Measurements from ENCODE around the gene CDYL2. TPM values are rescaled to one million over a fixed set of nuclear protein-coding genes. Genes with fewer than 3 reads are reported as not detected.

The CDYL2 gene
- total and polyA plus RNA-seq, 11 donors, result 0.80 to 8.6 (median 3.5) TPM

DNA sequence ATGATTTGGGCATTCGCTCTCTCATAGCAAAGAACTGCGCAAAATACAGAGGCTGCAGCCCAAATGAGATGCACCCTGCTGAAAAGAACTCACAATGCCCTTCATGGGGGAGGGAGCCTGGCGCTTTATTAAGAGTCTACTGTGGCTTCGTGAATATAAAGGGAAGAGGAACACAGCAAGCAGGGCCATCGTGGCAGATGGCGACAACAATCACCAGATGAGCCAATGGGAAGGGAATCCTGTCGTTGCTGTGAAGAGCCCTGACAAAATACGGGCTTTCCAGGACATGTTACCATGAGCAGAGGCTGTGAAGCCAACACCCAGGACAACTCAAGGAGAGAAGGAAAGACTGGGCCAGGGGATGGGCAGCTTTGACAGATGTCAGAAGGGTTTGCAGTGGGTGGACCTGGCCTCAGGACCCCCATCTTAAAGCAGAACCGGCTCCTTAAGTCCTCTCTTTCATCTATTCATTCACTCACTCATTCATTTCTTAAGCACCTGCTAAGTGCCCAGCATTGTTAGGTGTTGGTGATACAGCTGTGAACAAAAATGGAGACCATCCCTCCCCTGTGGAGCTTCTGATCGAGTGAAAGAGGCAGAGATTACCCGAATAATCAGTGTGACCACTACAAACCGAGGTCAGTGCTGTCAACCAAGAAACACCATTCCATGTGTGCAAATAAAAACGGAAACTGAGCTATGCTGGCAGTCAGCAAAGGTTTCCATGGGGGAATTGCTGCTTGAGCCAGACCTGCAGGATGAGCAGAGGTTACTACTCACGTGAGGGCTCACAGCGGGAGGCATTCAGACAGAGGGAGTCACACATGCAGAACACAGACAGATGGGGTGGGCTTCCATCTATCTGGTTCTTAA lies 137.8 kb downstream of the CDYL2 start:
- intact Hi-C loops (cut with DNase I), result no loop called here
- H3K27me3 ChIP-seq, result no peaks in the 10 kb centered on the region
- no peak overlapping the region for H3K27ac ChIP-seq
- no peaks in the 10 kb centered on the region for H3K36me3 ChIP-seq
- no peaks in the 10 kb centered on the region for H3K9me3 ChIP-seq
- 61 to 77% (median 69%) methylated on average over 13 to 15 of the region's 15 CpGs for WGBS, 4 donors
- ATAC-seq (no peak), DNase-seq (no peak)
- TF ChIP-seq CTCF (IDR thresholded peaks at IDR 0.05) (no peak), POLR2A (IDR thresholded peaks at IDR 0.05) (no peak)
- no peak overlapping the region for H3K4me3 ChIP-seq
- peaks cover 0 to 8% (median 0%) of the 10 kb centered on the region in 12 donors for H3K4me1 ChIP-seq

- no peaks in the 10 kb centered on the region for H3K36me3 ChIP-seq
- TF ChIP-seq POLR2A (IDR thresholded peaks at IDR 0.05), result no peak
- H3K27ac ChIP-seq, result no peak overlapping the region
- no peak for ATAC-seq
- H3K4me1 ChIP-seq, result peaks cover 0 to 4% (median 0%) of the 10 kb centered on the region in 12 donors
- DNase-seq, result no peak
- no peak overlapping the region for H3K4me3 ChIP-seq
- no peaks in the 10 kb centered on the region for H3K27me3 ChIP-seq
- intact Hi-C loops (cut with DNase I), result no loop called here
- H3K9me3 ChIP-seq, result peaks cover 0 to 10% (median 0%) of the 10 kb centered on the region in 12 donors
- 89 to 92% (median 89%) methylated on average over 4 of the region's 4 CpGs for WGBS, 4 donors
Measured at GRCh38 chr16:80665356-80665755, 139.0 kb downstream of the CDYL2 start.

DNA sequence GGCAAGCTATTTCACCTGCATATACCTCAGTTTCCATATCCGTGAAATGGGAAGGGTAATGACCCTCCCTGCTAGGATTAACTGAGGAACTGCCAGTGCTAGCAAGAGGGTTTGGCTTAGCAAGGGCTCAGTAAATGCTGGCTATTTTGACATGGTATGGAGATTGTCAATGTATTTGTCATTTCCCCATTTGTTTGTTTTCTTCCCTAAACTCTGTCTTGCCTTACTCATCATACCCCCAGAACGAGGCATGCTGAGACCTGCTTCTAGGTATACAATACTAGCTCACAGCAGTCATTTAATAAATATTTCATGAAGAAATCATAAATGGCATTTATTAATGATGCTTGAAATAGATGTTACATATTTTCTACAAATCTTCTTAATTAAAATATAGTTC lies 139.6 kb downstream of the CDYL2 start:
- 36 to 84% (median 62%) methylated on average over 2 of the region's 2 CpGs for WGBS, 4 donors
- Histone ChIP-seq H3K4me1 (peaks cover 0 to 4% (median 0%) of the 10 kb centered on the region in 12 donors), H3K27ac (no peak overlapping the region), H3K27me3 (no peaks in the 10 kb centered on the region), H3K36me3 (no peaks in the 10 kb centered on the region), H3K9me3 (peaks cover 0 to 16% (median 4%) of the 10 kb centered on the region in 12 donors), H3K4me3 (no peak overlapping the region)
- ATAC-seq, result no peak
- intact Hi-C loops (cut with DNase I), result no loop called here
- TF ChIP-seq CTCF (IDR thresholded peaks at IDR 0.05), result no peak
- TF ChIP-seq POLR2A (IDR thresholded peaks at IDR 0.05), result no peak
- DNase-seq, result no peak

DNA sequence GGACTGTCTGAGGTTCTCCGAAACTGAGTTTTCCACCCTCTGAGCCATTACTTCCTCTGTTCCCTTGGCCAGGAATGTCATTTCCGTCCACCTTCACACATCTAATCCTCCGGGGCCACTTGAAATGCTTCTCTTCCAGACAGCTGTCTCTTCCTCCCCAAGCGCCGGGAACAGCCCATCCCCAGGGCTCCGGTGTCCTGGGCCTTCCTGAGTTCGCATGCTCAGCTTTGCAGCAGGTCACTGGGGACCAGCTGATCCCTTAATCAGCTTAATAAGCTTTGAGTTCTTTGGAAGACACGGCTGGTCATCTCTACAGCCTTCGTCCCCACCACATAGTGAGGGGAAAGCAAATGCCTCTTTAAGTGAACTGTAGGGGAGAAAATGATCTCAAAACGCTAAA lies 140.2 kb downstream of the CDYL2 start:
- 42 to 48% (median 43%) methylated on average over 10 of the region's 10 CpGs for WGBS, 4 donors

More for the DNA sequence above, 140.2 kb downstream of the CDYL2 start:
- no peak overlapping the region for H3K4me3 ChIP-seq
- intact Hi-C loops (cut with DNase I), result no loop called here
- H3K9me3 ChIP-seq, result peaks cover 0 to 21% (median 9%) of the 10 kb centered on the region in 12 donors
- no peaks in the 10 kb centered on the region for H3K36me3 ChIP-seq
- DNase-seq, result no peak
- no peaks in the 10 kb centered on the region for H3K27me3 ChIP-seq
- no peak overlapping the region for H3K27ac ChIP-seq
- no peak for ATAC-seq
- peaks cover 0 to 4% (median 0%) of the 10 kb centered on the region in 12 donors for H3K4me1 ChIP-seq
- TF ChIP-seq CTCF (IDR thresholded peaks at IDR 0.05) (no peak), POLR2A (IDR thresholded peaks at IDR 0.05) (no peak)
